Left lobe of liver (tissue), 2 donors: ENCODE results near the gene TNFAIP8. TPM values are rescaled to one million over a fixed set of nuclear protein-coding genes. Genes with fewer than 3 reads are reported as not detected.

ENCODE experiments used
- ATAC-seq: fragments of 200-7000 bp; cut with Tn5 transposase; one replicate; pipeline ENCODE4 v1.9.1; 2020; ENCODE audit warnings: mild to moderate bottlenecking, moderate library complexity
- DNase-seq: peaks from one replicate; pipeline ENCODE4 v3.0.0-alpha.2; 2020; ENCODE audit warnings: low spot score
- total RNA-seq: library from RNA; stranded (reverse); gene quantifications from one replicate; pipeline ENCODE4 v1.2.1, GENCODE V29; 2021
- donor health status: DM: no; HTN: no; CAD: no; lungs with moderate emphysema.
- donor health status: DM: no; HTN: yes; CAD: no.

Gene TNFAIP8
- total RNA-seq, 1 donor from 2014 or later: 2.4 TPM

DNA sequence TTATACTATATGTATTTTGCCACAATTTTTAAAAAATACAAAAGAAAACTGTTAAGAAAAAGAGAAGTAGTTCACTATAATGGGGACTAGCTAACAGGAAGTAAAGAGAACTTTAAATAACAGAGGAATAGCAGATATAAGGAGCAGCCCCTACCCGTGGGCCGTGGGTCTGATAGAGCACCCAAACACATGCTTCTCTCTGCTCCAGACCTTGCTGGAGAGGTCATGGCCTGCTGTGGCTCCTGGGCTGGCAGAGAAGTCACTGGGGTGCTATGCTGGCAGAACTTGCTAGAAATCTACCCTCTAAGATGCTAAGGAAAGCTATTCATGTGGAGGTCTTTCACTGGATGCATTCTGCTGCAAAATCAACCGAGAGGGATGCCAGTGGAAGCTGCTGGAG, 10.0 kb upstream of the TNFAIP8 start:
- DNase-seq (no peak), ATAC-seq (no peak)

- ATAC-seq (no peak), DNase-seq (no peak)
Observed at GRCh38 chr5:119346394-119346793, 9.4 kb upstream of the TNFAIP8 start.

- DNase-seq (no peak), ATAC-seq (no peak)
Observed at GRCh38 chr5:119347574-119347973, 8.2 kb upstream of the TNFAIP8 start.

- no peak for DNase-seq
Observed at GRCh38 chr5:119347991-119348390, 7.8 kb upstream of the TNFAIP8 start.

GRCh38 chr5:119353213-119353612, 2.6 kb upstream of the TNFAIP8 start:
- DNase-seq (no peak), ATAC-seq (no peak)

More at GRCh38 chr5:119347991-119348390, 7.8 kb upstream of the TNFAIP8 start:
- no peak for ATAC-seq

- DNase-seq (no peak), ATAC-seq (no peak)
Observed at GRCh38 chr5:119353686-119354366, 2.0 kb upstream of the TNFAIP8 start.

- ATAC-seq: no peak
- DNase-seq: no peak
Observed at GRCh38 chr5:119354537-119355243, 1.1 kb upstream of the TNFAIP8 start.

DNA sequence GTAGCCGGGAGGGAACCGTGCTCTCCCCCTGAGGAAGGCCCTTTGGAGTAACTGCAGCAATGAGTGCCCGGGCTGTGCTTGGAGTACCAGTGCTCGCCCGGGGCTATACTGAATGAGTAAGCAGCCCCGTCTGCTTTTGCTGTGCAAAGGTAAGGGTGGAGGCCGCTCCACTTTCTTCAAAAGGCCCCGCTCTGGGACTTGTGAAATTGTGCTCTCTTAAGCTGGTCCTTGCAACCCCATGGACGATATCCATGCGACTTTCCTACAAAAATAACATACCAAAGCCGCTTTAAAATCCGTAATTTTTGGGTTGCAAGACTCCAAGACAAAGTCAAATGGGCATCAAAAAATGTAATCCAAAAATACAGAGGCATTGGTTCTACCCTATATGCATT, 578 bp upstream of the TNFAIP8 start:
- ATAC-seq (no peak), DNase-seq (no peak)

DNA sequence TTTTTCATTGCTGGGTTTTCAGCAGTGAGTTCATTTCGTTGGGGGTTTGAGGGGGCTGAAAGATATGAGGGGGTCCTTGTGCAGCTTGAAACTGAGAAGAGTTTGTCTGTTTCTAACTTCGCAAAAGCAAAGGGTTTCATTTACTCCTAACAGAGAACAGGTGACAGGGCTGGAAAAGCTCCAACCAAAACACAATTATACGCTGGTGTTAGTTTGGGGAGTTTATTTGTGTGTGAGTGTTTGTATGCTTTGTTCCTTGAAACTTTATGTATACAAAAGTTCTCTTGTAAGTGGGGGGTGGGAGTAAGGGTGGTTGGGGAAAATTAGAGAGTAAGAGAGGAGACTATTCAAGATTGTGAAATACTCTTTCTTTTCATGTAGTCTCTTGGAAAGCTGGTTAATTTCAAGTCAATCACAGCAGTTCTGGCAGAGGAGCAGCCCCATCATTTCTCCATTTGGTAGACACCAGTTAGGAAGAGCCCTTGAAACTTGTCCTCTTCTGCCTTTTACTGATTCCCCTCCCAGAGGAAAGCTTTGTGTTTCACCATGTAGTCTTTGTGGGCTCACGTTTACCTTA, 881 bp downstream of the TNFAIP8 start:
- peak; percentile 30 for ATAC-seq

DNA sequence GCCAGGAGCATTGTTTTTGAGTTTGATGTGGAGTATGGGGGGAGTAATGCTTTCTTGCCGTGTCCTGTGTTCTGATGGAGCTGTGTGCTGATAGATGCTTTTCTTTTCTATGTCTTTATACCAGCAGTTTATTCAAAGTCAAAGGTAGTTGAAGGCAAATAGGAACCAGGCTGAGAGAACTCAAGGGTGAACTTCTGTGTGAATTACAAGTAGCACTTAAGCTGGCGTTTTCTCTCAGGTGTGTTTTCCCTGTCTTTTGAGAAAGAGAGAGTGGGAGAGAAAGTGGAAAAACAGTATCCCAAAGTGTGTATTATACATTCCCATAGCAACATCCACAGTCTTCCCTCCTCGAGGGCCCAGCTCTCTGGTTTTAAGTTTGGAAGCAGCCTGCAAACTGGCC, 1.5 kb downstream of the TNFAIP8 start:
- no peak for ATAC-seq
- DNase-seq: no peak

More for the DNA sequence above, 881 bp downstream of the TNFAIP8 start:
- DNase-seq: no peak

- ATAC-seq: no peak
- DNase-seq: no peak
Observed at GRCh38 chr5:119357808-119358529, 2.1 kb downstream of the TNFAIP8 start.

DNA sequence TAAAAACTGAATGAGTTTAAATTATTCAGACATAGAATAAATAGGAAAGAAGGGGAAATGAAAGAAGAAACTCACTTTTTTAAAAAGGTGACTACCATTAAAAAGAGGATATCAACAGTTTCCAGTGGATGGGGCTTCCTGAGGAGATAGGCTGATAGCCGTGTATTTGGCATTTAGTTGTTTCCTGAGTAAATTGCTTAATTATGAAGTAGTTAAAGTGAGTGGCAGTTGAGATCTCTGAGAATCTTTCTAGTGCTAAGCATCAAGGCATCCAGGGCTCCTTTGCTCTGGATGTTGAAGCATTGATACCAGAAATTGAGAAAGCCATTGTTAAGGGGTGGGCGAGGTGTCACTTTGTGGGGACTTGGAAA, 2.7 kb downstream of the TNFAIP8 start:
- ATAC-seq (no peak), DNase-seq (no peak)

- DNase-seq: no peak
- no peak for ATAC-seq
Observed at GRCh38 chr5:119358901-119359603, 3.2 kb downstream of the TNFAIP8 start.

- DNase-seq (no peak), ATAC-seq (no peak)
Observed at GRCh38 chr5:119359737-119360413, 4.1 kb downstream of the TNFAIP8 start.

GRCh38 chr5:119360905-119361593, 5.2 kb downstream of the TNFAIP8 start:
- DNase-seq (no peak), ATAC-seq (no peak)

GRCh38 chr5:119361594-119362125, 5.8 kb downstream of the TNFAIP8 start:
- ATAC-seq (no peak), DNase-seq (no peak)

GRCh38 chr5:119362714-119363113, 6.9 kb downstream of the TNFAIP8 start:
- DNase-seq (no peak), ATAC-seq (no peak)

DNA sequence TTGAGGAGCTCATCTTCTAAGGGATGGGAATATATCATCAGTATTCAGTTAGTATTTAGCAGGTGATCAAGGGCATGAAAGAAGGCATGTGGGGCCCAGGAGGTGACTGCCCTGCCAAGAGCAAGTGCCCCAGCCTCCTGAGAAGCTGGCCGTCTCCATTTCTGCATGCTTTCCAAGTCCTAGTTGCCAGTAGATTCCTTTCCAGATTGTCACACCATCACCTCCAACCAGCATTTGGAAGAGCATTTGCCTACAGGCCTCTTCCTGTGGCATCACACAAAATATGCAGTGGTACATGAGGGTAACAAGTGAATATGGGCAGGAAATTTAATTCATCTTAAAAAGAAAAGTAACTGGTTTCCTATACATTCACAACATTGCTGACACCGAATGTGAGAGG, 7.5 kb downstream of the TNFAIP8 start:
- ATAC-seq (no peak), DNase-seq (no peak)

DNA sequence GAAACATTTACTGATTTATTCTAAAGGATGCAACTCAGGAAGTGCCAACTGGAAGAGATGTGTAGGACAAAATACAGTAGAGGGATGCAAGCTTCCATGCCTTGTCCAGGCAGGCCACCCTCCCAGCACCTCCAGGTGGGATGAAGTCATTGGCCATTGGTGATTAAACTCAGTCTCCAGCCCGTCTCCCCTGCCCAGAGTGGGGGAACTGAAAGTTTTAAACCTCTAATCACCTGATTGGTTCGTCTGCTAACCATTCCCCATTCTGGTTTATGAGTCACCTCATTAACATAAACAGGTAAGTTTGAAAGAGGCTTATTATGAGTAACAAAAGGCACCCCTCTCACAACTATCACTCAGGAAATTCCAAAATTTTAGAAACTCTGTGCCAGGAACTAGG, 8.1 kb downstream of the TNFAIP8 start:
- ATAC-seq (no peak), DNase-seq (no peak)
